CD4-positive, alpha-beta T cell treated with Interleukin-15 for 1 hour (primary cell): Measurements from ENCODE around the gene CTXN1.
"Not testable (repeated sequence)": the region's sequence is repeated elsewhere in the genome, so short reads cannot be mapped to it uniquely, and the experiment has no call there.

Experiments
- DNase-seq: peaks from one replicate; pipeline ENCODE4 v3.0.0-alpha.2; 2020

CTXN1 gene

DNA sequence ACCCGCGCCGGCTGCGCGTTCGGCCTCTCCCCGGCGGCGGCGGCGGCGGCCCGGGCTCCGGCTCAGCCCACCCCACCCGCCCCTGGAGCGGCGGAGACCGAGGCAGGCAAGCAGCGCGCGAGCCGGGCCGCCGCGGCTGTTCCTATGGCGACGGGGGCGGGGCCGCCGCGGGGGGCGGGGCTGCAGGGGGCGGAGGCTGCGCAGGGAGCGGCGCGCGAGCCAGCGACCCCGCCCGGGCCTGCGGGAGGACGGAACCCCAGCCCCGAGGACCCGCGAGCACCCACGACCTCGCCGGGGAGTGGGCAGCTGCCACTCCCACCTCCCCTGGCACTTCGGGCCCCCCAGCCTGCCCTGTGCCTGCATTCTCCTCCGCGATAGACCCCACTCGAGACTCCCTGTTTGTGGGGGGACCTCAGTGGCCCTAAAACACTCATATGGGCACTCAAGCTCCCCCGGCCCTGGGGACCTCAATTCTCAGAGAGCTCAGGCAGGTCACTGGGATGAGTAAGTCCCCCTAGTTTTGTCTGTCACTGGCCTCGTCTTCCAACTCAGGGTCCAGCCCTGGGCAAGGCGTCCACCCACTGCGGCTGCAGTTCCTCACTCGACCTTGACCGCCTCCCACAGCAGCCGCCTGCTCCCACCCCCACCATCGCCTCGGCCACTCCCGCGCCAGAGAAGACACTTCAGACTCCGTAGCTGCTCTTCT, at the start of gene CTXN1:
TSS of gene CTXN1 (minus strand) at position 115 of the 706 bp plus-strand sequence. CDS start 597 bp downstream, outside the sequence.
- DNase-seq = peak; percentile 74

GRCh38 chr19:7975037-7975436, 49.1 kb upstream of the CTXN1 start:
- no peak for DNase-seq

DNA sequence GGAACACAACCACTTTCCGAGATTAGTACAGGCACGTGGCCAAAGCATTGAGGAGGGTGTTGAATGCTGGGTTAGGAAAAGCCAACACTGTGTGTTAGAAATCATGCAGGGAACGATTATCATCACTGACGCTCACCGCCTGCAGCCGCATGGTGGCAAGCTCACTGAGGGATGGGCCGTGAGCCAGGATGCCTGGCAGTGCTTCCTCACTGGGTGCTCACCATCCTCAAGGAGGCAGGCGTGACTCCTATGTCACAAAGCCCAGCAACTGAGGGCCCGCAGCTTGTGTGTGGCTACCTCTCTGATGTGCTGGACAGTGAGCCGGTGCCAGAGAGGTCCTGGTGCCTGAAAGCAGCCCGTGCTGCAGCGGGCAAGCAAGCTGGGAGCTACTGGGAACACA, 47.9 kb upstream of the CTXN1 start:
- DNase-seq = no peak

GRCh38 chr19:7971553-7972520, 45.9 kb upstream of the CTXN1 start:
- no peak for DNase-seq

DNA sequence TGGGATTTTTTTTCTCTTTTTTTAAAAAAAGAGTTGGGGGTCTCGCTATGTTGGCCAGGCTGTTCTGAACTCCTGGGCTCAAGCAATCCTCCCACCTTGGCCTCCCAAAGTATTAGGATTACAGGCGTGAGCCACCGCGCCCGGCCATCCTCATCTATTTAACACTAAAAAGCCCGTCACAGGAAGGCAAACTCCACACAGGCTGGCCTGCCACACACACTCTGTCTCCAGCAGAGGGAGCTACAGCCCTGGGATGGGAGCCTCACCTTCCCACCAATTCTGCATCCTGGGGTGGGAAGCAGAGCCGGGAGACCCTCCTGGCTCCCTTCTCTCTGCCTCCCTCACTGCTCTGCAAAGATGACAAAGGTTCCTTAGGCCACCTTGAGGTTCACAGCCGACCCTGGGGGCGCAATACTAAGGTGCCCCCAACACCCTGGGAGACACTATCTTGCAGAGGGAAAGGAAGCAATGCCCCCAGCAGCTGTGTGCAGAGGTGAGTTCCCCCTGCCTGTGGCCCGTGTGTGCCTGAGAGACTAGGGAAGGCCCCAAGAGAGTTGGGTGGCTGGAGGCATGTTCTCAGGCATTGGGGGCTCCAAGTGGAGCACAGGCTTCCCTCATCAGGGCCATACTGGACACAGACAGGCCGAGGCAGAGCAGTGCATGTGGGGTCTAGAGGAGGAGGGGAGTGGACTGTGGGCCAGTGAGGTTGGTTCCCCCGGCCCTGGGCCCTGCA, 44.9 kb upstream of the CTXN1 start:
- no peak for DNase-seq

DNA sequence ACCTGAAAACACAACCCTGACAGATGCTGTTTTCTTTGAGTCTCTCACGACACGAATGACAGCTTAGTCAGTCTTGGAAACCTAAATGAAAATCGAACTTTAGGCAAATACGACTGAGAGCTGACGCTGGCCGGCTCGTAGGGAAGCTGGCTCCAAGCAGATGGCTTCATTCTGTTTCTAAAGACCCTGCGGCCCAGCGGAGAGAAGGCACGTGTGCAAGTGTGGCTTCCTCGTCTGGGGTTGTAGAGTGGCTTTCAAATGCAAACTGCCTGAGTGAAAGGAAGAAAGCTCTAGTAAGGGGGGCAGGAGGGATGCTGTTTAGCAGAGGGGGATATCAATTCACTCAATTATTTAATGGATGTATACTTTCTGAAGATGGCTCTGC, 43.6 kb upstream of the CTXN1 start:
- no peak for DNase-seq

DNA sequence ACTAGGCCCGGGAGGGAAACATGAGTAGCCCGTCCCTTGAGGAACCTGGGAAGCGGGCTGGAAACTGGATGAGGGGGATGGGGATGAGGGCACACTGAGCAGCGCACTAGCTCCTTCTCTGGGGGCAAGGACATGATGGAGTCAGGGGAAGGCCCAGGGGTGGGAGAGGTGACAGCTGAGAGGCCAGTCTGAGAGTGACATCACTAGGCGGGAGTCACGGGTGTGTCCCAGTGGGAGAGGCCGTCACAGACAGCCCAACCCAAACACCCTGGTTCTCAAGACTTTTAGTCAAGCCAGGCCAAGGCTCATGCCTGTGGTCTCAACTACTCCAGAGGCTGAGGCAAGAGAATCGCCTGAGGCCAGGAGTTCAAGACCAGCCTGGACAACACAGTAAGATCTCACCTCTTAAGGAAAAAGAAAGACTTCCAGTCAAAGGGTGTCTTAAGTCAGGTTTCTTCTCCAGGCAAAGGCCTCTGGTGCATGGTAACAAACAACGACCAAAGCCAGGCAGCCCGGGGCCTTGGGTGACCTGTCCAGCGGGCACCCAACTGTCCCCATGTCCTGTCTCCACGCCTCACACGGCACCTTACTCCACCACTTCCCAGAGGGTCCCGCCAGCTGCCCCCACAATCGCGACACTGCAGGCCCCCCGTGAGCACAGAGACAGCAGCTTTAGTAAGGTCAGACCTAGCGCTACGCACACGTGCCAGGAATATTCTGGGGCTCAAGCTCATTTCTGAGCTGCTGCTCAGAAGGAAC, 43.0 kb upstream of the CTXN1 start:
- no peak for DNase-seq

DNA sequence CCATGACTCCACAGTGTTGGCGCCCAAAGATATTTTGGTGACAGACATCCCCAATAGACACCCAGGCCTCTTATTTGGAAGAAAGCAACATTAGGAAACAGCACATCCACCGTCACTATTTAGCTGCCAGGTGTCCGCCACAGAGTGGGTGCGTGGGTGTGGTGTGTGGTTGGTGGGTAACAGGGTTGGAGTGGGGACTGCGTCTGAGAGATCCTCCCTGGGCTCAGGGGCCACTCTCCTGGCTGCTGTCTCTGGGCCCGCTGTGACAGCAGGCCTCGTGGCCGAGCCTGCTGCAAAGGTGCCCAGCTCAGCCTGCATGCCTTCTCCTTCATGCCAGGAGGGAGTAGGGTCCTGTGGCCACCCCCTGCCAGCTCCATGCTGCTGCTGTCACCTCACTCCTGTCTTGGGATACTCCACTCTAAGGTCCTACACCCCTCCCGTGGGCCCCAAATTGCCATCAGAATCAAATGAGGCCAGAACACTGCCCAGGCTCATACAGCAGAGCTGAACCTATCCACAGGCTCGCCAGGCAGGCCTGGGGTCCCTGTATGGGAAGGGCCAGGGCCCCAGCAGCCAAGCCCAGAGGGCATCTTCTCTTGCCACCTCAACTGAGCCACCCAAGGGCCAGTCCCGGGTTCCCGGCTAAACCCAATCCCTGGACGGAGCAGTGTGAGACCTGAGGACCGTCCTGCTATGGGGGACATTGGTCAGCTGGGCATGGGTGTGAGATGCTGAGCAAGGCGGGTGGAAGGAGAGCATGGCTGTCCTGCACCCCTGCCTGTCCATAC, 42.3 kb upstream of the CTXN1 start:
- no peak for DNase-seq

- no peak for DNase-seq
These were observed 40.2 kb upstream of the CTXN1 start for GRCh38 chr19:7965921-7966665.

DNA sequence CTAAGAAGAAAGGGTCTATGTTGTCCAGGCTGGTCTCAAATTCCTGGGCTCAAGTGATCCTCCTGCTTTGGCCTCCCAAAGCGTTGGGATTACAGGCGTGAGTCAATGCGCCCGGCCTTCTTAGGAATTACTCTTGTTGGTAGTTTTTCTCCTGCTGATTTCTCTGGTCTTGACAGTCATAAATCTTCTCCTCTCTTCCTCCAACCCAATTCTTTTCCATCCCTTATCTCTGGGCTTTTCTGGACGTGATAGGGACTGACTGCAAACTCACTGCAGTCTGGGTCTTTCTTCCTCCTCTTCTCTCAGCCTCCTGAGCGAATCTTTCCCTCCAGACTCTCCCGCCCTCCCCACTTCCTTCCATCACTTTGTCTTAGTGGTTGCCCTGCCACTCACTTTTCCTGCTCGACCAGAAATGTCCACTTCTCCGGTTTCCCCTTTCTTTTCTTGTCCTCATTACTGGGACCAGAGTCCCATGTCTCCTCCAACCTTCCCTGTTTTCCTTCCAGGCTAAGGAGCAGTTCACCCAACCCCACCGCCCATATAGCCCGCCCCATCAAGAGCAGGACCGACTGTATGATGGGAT, 39.4 kb upstream of the CTXN1 start:
- no peak for DNase-seq

DNA sequence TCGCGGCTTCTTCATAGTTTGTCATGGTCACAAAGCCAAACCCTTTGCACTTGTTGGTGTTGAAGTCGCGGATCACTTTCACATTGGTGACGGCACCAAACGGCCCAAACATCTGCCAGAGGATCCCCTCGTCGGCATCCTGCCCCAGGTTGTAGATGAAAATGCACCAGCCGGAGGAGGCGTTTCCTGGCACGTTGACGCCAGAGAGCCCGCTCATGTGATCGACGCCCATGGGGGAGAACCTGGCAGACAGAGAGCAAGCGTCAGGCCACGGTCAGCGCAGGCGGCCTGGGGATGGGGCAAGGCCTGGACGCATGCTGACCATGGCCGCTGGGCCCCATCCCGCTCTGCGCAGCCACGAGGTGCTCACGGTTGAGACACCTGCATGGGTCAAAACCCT, 37.6 kb upstream of the CTXN1 start:
- no peak for DNase-seq

GRCh38 chr19:7962644-7963268, 36.8 kb upstream of the CTXN1 start:
- no peak for DNase-seq

DNA sequence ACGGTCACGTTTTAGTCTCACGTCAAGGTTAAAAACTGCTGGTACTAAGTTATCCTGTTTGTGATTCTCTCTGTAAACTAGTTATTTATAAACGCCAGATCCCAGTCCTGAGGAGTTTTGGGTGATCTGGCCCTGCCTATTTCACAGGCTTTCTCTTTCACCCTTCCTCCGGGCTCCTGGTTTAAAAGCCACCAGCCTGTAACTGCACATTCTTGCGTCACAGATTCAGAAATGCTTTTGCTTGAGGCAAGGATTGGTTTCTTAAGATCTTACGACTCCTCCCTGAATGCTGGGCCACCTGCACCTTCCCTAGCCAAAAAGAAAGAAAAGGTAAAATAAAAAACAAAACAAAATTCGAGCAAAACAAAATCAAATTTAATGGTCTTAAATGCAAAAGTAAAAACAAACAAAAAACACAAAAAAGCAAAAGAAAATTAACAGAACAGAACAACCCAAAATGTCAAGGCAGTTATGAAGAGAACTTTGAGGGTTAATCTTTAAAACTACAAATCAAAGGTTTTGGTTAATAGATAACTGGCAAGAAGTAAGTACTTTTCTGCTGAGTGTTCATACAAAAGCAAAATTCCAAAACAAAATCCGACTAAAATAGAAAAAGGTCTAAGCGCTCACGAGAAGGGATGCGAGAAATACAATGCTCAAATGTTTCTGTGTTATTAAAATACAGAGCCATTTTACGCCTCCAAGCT, 36.1 kb upstream of the CTXN1 start:
- no peak for DNase-seq

GRCh38 chr19:7961082-7961481, 35.1 kb upstream of the CTXN1 start:
- not testable (repeated sequence) for DNase-seq

DNA sequence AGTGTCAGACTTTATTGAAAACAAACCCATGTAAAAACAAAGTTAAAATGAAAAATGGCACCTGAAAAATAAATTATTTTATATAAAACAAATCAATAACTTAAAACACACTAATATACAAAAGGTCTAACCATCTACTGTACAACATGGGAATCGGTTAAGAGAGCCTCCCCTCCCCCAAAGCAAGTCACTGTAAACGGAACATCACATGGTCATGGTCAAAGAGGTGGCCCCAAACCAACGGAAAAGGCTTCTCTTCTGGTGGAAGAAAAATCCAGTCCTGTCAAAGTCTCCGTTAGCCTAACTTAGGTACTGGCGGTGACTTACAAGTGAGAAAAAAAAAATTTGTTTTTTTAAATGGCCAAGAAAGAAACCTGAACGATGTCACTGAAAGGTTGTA, 33.3 kb upstream of the CTXN1 start:
- DNase-seq = no peak

- DNase-seq = no peak
These were observed 29.8 kb upstream of the CTXN1 start for GRCh38 chr19:7955696-7956095.

GRCh38 chr19:7953576-7953975, 27.6 kb upstream of the CTXN1 start:
- no peak for DNase-seq

DNA sequence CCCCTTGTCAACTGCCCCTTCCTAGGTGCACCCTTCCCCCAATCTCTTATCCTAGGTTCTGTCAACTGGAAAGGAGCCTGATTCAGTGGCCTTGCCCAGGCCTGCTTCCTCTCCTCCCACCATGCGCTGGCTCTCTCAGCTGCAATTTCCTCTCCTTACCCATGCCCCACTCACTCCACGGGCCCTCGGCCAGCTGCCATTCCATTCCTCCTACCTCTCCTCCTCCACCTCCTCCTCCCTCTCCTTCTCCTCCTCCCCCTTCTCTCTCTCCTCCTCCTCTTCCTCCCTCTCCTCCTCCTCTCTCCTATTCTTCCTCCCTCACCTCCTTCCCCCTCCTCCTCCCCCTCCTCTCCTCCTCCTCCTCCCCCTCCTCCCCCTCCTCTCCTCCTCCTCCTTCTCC, 27.1 kb upstream of the CTXN1 start:
- DNase-seq = no peak

DNA sequence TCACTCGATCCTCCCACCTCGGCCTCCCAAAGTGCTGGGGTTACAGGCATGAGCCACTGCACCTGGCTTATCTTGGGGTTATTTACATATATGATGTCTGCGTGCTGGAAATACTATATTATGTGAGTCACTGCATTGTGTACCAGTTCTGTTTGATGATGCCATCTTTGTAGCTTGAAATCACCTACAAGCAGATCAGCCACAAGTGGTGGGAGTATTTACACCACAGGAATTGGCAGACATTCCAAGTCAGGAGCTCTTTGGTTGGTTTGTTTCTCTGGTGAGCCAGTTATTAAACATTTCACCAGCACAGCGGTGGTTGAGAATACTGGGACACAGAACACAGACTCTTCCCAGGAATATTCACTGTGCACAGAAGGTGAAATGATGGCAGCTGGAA, 22.0 kb upstream of the CTXN1 start:
- no peak for DNase-seq
